ENCODE measurements around the gene IPO9. TPM values are rescaled to one million over a fixed set of nuclear protein-coding genes. Genes with fewer than 3 reads are reported as not detected.

The IPO9 gene
- 10 to 100 TPM in 3 of 4 donors, 1 to 10 TPM in 1; 8.8 to 48.5 (median 35.2) TPM for total RNA-seq

DNA sequence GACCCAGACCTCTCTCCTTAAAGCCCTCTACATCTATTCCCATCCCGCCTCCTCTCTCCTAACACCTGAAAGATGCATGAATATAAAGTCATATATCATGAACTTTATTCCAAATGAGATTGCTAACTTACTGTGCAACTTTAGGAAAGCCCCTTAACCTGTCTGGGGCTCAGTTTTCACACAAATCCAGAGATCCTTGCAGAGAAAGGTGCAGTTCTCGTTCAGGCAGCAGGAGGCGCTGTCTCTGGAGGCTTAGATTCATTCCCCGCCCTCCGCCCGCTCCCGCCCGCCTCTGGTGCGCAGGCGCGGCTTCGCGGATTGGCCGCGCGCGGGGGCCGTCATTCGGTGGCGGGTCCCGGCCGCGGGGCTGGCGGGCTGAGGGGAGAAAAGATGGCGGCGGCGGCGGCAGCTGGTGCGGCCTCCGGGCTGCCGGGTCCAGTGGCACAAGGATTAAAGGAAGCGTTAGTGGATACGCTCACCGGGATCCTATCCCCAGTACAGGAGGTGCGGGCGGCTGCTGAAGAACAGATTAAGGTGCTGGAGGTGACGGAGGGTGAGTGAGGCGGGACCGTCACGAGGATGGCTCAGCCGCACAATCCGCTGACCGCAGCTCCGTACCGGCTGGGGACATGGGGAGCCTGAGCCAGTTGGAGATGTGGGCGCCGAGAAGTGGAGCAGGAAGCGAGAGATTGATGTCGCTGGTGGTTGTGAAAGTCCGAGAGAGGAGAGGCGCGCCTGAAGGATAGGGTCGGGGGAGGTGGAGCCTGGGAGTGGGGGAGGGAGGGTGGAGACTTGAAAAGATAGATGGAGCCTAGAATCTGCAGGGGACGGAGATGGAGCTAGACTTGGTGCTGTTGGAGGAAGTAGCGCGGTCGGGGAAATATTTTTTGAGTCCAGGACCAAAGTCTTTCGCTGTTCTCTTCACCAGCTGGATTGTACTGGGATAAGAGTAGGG lies at the start of gene IPO9:
Gene IPO9, plus strand, starts transcription at position 338 of the 955 bp plus-strand sequence. Its CDS starts 53 bp downstream, at position 391.
- Histone ChIP-seq H3K9me3 (no peaks in the 10 kb centered on the region), H3K4me1 (peaks cover 0 to 6% of the 10 kb centered on the region in 2 donors), H3K4me3 (peak within 1 kb of the TSS; percentile 98 to 99), H3K36me3 (no peaks in the 10 kb centered on the region), H3K27ac (peak within 1 kb of the TSS; percentile 93 to 98), H3K27me3 (no peaks in the 10 kb centered on the region)
- intact Hi-C loops (cut with DNase I; ENCODE audit: low total_unique reads), result no loop called here
- peak; percentile 94 to 95 for DNase-seq
- TF ChIP-seq, protein P1, sequence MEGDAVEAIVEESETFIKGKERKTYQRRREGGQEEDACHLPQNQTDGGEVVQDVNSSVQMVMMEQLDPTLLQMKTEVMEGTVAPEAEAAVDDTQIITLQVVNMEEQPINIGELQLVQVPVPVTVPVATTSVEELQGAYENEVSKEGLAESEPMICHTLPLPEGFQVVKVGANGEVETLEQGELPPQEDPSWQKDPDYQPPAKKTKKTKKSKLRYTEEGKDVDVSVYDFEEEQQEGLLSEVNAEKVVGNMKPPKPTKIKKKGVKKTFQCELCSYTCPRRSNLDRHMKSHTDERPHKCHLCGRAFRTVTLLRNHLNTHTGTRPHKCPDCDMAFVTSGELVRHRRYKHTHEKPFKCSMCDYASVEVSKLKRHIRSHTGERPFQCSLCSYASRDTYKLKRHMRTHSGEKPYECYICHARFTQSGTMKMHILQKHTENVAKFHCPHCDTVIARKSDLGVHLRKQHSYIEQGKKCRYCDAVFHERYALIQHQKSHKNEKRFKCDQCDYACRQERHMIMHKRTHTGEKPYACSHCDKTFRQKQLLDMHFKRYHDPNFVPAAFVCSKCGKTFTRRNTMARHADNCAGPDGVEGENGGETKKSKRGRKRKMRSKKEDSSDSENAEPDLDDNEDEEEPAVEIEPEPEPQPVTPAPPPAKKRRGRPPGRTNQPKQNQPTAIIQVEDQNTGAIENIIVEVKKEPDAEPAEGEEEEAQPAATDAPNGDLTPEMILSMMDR (IDR thresholded peaks at IDR 0.05), result peak; percentile 93 to 99 (median 97)
- peak; percentile 69 to 72 for TF ChIP-seq POLR2A (IDR thresholded peaks at IDR 0.05)

DNA sequence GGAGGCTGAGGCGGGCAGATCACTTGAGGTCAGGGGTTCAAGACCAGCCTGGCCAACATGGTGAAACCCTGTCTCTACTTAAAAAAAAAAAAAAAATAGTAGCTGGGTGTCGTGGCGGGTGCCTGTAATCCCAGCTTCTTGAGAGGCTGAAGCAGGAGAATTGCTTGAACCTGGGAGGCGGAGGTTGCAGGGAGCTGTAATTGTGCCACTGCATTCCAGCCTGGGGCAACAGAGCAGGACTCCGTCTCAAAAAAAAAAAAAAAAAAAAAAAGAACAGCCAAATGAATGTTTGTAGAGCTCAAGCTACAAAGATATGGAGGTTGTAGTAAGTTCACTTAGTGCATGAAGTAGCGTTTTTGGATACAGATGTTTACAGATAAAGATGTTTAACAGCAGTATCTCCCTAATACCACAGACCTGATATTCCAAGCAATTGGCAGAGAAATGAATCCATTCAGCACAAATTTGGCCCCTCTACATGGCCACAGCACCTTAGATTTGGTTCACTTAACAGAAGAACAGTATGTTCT lies 49.5 kb upstream of the IPO9 start:
- no peak for DNase-seq
- TF ChIP-seq POLR2A (IDR thresholded peaks at IDR 0.05), result no peak
- TF ChIP-seq, protein P1 (IDR thresholded peaks at IDR 0.05), result no peak
- peak overlapping the region; percentile 50 to 64 for H3K27ac ChIP-seq
- H3K36me3 ChIP-seq, result no peaks in the 10 kb centered on the region
- intact Hi-C loops (cut with DNase I; ENCODE audit: low total_unique reads), result no loop called here
- no peak overlapping the region for H3K4me3 ChIP-seq
- no peaks in the 10 kb centered on the region for H3K27me3 ChIP-seq
- H3K9me3 ChIP-seq, result no peaks in the 10 kb centered on the region
- H3K4me1 ChIP-seq, result peaks cover 0 to 8% of the 10 kb centered on the region in 2 donors

DNA sequence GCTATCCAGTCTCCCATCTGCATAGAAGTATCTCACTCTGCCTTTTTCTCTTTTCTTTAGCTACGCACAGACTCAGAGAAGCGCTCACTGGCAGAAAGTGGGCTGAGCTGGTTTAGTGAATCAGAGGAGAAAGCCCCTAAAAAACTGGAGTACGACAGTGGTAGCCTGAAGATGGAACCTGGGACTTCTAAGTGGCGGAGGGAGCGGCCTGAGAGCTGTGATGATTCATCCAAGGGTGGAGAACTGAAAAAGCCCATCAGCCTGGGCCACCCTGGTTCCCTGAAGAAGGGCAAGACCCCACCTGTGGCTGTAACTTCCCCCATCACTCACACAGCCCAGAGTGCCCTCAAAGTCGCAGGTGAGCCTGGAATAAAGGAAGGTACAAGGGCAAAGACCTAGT lies 48.0 kb upstream of the IPO9 start:
- intact Hi-C loops (cut with DNase I; ENCODE audit: low total_unique reads), result no loop called here
- Histone ChIP-seq H3K27me3 (no peaks in the 10 kb centered on the region), H3K9me3 (no peaks in the 10 kb centered on the region), H3K27ac (no peak overlapping the region), H3K4me3 (no peak overlapping the region), H3K36me3 (no peaks in the 10 kb centered on the region), H3K4me1 (peaks cover 0 to 8% of the 10 kb centered on the region in 2 donors)
- TF ChIP-seq, protein P1 (IDR thresholded peaks at IDR 0.05), result no peak
- TF ChIP-seq POLR2A (IDR thresholded peaks at IDR 0.05), result no peak
- DNase-seq, result no peak

DNA sequence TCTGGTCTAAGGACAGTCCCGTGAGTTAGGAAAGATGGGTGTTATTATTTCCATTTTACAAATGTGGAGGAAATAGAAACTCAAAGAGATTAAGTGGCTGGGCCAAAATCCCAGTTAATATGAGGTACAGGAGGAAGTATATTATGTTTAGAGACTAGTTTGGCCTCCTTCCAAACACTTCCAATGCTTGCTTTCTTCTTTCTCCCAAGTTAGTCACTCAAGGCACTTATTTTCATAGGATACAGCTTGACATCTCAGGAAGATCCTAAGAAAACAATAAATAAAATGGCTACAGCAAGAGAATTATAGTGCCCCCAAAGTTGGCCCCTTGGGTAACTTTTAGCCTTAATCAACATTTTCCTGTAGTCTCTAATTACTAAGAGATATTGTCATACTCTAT lies 47.5 kb upstream of the IPO9 start:
- no peak for DNase-seq
- Histone ChIP-seq H3K4me1 (peaks cover 0 to 8% of the 10 kb centered on the region in 2 donors), H3K27ac (no peak overlapping the region), H3K27me3 (no peaks in the 10 kb centered on the region), H3K36me3 (no peaks in the 10 kb centered on the region), H3K9me3 (no peaks in the 10 kb centered on the region), H3K4me3 (no peak overlapping the region)
- intact Hi-C loops (cut with DNase I; ENCODE audit: low total_unique reads), result no loop called here
- TF ChIP-seq POLR2A (IDR thresholded peaks at IDR 0.05), result no peak
- TF ChIP-seq, protein P1 (IDR thresholded peaks at IDR 0.05), result no peak

DNA sequence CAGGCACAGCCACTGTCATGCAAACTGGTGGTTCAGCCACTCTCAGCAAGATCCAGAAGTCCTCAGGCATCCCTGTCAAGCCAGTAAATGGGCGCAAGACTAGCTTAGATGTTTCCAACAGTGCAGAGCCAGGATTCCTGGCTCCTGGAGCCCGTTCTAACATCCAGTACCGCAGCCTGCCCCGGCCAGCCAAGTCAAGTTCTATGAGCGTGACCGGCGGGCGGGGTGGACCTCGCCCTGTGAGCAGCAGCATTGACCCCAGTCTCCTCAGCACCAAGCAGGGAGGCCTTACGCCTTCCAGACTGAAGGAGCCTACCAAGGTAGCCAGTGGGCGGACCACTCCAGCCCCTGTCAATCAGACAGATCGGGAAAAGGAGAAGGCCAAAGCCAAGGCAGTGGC lies 46.6 kb upstream of the IPO9 start:
- no peaks in the 10 kb centered on the region for H3K36me3 ChIP-seq
- no peak overlapping the region for H3K27ac ChIP-seq
- peaks cover 0 to 8% of the 10 kb centered on the region in 2 donors for H3K4me1 ChIP-seq
- no peak overlapping the region for H3K4me3 ChIP-seq
- TF ChIP-seq POLR2A (IDR thresholded peaks at IDR 0.05), result no peak
- TF ChIP-seq, protein P1 (IDR thresholded peaks at IDR 0.05), result no peak
- H3K27me3 ChIP-seq, result no peaks in the 10 kb centered on the region
- intact Hi-C loops (cut with DNase I; ENCODE audit: low total_unique reads), result no loop called here
- DNase-seq, result no peak
- no peaks in the 10 kb centered on the region for H3K9me3 ChIP-seq

All from uterus (tissue), 4 donors.